ENCODE data around the gene CERS3. TPM values are rescaled to one million over a fixed set of nuclear protein-coding genes. Genes with fewer than 3 reads are reported as not detected.

Gene CERS3
- total and polyA plus RNA-seq, 4 donors, result not detected

DNA sequence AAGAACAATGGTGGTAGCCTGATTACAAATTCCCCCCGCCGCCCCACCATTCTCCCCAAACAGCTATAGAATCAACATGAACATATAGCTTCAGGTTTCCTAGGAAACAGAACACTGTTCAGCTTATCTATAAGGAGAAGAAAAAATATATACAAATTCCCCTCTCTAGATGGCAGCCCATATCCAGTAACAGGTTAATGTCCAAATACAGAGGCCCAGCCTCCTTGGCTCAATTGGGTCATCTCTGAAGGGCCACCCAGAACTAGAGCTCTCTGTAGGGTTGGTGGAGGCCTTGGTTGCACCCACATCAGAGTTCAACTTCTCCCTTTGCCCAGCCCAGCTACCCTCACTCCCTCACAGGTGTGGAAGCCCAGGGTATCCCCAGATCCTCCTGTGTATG, 95.4 kb downstream of the CERS3 start:
- Histone ChIP-seq H3K36me3 (ENCODE audit: control insufficient read depth in 4 of 4, insufficient read depth in 3 of 4, low read depth in 1 of 4, low read length in 3 of 4) (no peaks in the 10 kb centered on the region), H3K9ac (ENCODE audit: low read depth in 1 of 2, low read length in 2 of 2) (no peak overlapping the region), H3K9me3 (ENCODE audit: control insufficient read depth in 4 of 4, low read length in 3 of 4) (peaks cover 0 to 2% (median 0%) of the 10 kb centered on the region in 4 donors), H3K27me3 (ENCODE audit: control insufficient read depth in 4 of 4, insufficient read depth in 4 of 4, low read length in 3 of 4) (no peaks in the 10 kb centered on the region), H3K27ac (ENCODE audit: low read depth in 1 of 2, low read length in 2 of 2) (no peak overlapping the region), H3K4me1 (ENCODE audit: control insufficient read depth in 4 of 4, insufficient read depth in 4 of 4, low read length in 3 of 4) (no peaks in the 10 kb centered on the region), H3K4me3 (ENCODE audit: low read depth in 1 of 3, low read length in 3 of 3) (no peak overlapping the region)
- no peak for DNase-seq (ENCODE audit: low spot score)
- WGBS, result 94% methylated on average over 2 of the region's 2 CpGs
- TF ChIP-seq TAF1 (conservative IDR thresholded peaks at IDR 0.05), result no peak
- no peak for TF ChIP-seq FOXA2 (IDR thresholded peaks at IDR 0.05)
- no peak for TF ChIP-seq NR2F2 (IDR thresholded peaks at IDR 0.05)
- TF ChIP-seq REST (IDR thresholded peaks at IDR 0.05), result no peak
- no peak for TF ChIP-seq GABPA (IDR thresholded peaks at IDR 0.05 in 1 of 2, conservative IDR thresholded peaks at IDR 0.05 in 1 of 2)
- TF ChIP-seq EGR1 (IDR thresholded peaks at IDR 0.05; ENCODE audit: low read depth in 2 of 2), result no peak
- TF ChIP-seq, protein P1, sequence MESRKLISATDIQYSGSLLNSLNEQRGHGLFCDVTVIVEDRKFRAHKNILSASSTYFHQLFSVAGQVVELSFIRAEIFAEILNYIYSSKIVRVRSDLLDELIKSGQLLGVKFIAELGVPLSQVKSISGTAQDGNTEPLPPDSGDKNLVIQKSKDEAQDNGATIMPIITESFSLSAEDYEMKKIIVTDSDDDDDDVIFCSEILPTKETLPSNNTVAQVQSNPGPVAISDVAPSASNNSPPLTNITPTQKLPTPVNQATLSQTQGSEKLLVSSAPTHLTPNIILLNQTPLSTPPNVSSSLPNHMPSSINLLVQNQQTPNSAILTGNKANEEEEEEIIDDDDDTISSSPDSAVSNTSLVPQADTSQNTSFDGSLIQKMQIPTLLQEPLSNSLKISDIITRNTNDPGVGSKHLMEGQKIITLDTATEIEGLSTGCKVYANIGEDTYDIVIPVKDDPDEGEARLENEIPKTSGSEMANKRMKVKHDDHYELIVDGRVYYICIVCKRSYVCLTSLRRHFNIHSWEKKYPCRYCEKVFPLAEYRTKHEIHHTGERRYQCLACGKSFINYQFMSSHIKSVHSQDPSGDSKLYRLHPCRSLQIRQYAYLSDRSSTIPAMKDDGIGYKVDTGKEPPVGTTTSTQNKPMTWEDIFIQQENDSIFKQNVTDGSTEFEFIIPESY (IDR thresholded peaks at IDR 0.05), result no peak
- TF ChIP-seq HNF4A (conservative IDR thresholded peaks at IDR 0.05), result no peak
- no peak for TF ChIP-seq SP1 (IDR thresholded peaks at IDR 0.05)
- peak; percentile 54 to 55 for TF ChIP-seq RAD21 (IDR thresholded peaks at IDR 0.05)
- peak; percentile 11 for TF ChIP-seq CTCF (IDR thresholded peaks at IDR 0.05; ENCODE audit: low read depth, low read length, missing input control)

GRCh38 chr15:100430411-100430810, 98.3 kb downstream of the CERS3 start:
- TF ChIP-seq HNF4A (conservative IDR thresholded peaks at IDR 0.05), result no peak
- no peak for TF ChIP-seq YY1 (IDR thresholded peaks at IDR 0.05)
- TF ChIP-seq, protein P2, sequence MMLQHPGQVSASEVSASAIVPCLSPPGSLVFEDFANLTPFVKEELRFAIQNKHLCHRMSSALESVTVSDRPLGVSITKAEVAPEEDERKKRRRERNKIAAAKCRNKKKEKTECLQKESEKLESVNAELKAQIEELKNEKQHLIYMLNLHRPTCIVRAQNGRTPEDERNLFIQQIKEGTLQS (IDR thresholded peaks at IDR 0.05), result no peak
- TF ChIP-seq TAF1 (conservative IDR thresholded peaks at IDR 0.05), result no peak
- TF ChIP-seq FOXA1 (IDR thresholded peaks at IDR 0.05), result no peak
- no peak for TF ChIP-seq FOXA2 (IDR thresholded peaks at IDR 0.05)
- TF ChIP-seq SP1 (IDR thresholded peaks at IDR 0.05), result no peak
- TF ChIP-seq, protein P1 (IDR thresholded peaks at IDR 0.05), result no peak
- H3K9me3 ChIP-seq (ENCODE audit: control insufficient read depth in 4 of 4, low read length in 3 of 4), result peaks cover 0 to 2% (median 0%) of the 10 kb centered on the region in 4 donors
- 77% methylated on average over 1 of the region's 1 CpG for WGBS
- H3K9ac ChIP-seq (ENCODE audit: low read depth in 1 of 2, low read length in 2 of 2), result no peak overlapping the region
- no peak for DNase-seq (ENCODE audit: low spot score)
- H3K36me3 ChIP-seq (ENCODE audit: control insufficient read depth in 4 of 4, insufficient read depth in 3 of 4, low read depth in 1 of 4, low read length in 3 of 4), result no peaks in the 10 kb centered on the region
- H3K4me3 ChIP-seq (ENCODE audit: low read depth in 1 of 3, low read length in 3 of 3), result no peak overlapping the region
- H3K4me1 ChIP-seq (ENCODE audit: control insufficient read depth in 4 of 4, insufficient read depth in 4 of 4, low read length in 3 of 4), result no peaks in the 10 kb centered on the region
- no peaks in the 10 kb centered on the region for H3K27me3 ChIP-seq (ENCODE audit: control insufficient read depth in 4 of 4, insufficient read depth in 4 of 4, low read length in 3 of 4)
- no peak overlapping the region for H3K27ac ChIP-seq (ENCODE audit: low read depth in 1 of 2, low read length in 2 of 2)

Data from liver (tissue), 9 donors.